HCT116 (cell line): ENCODE data around the gene NDUFB2. TPM values are rescaled to one million over a fixed set of nuclear protein-coding genes. Genes with fewer than 3 reads are reported as not detected.

ENCODE experiments used
- ATAC-seq: fragments of 200-7000 bp; cut with Tn5 transposase; 2 replicates; pipeline ENCODE4 v1.9.1; 2020; ENCODE audit warnings: mild to moderate bottlenecking, moderate library complexity
- BruUV-seq: library from RNA; stranded (reverse); fragments of 400-500 nt; replicated peaks from 2 replicates; lab custom pipeline; 2021; lab: Mats Ljungman, UMichigan
- CTCF ChIA-PET: fragments of 300-600 bp; sonication (Branson Sonifier 250); formaldehyde crosslinking; loops from one replicate; lab custom pipeline; 2021; ENCODE audit warnings: antibody characterized with exemption; lab: Charles Lee
- POLR2A ChIA-PET: fragments of 300-600, 350-600 bp; sonication (Branson Sonifier 250); formaldehyde crosslinking; loops from one replicate; lab custom pipeline; 2021; ENCODE audit warnings: antibody characterized with exemption; lab: Charles Lee
- RAD21 ChIA-PET, 2 experiments: fragments of 300-600 bp; sonication (Branson Sonifier 250); formaldehyde crosslinking; loops; one replicate each; lab custom pipeline; 2023; ENCODE audit warnings: low total read pairs in 2 of 2; ENCODE audit not compliant: uncharacterized antibody in 2 of 2, unreplicated experiment in 2 of 2, low non-redundant PET in 1 of 2; lab: Charles Lee
- DNase-seq: peaks from one replicate; pipeline ENCODE4 v3.0.0-alpha.2; 2010; ENCODE audit warnings: low read depth, low spot score
- H2AFZ ChIP-seq: fragments of 200-600 bp; shearing (Covaris generic), sonication (generic); 2 replicates; pipeline ENCODE4 v1.6.1; 2017; ENCODE audit warnings: low read depth, mixed run types, mixed read lengths, antibody characterized with exemption, low read length; ENCODE audit not compliant: poor library complexity, severe bottlenecking
- H3K27ac ChIP-seq: 2 replicates; pipeline ENCODE4 v1.5.1; 2012; ENCODE audit warnings: low read depth, low read length
- H3K27me3 ChIP-seq: fragments of 200-600 bp; sonication (generic); 2 replicates; pipeline ENCODE4 v1.6.1; 2016; ENCODE audit warnings: mixed run types, low read length, mixed read lengths; ENCODE audit not compliant: insufficient read depth
- H3K36me3 ChIP-seq, 2 experiments: fragments of 200-500 bp in 1 of 2; fragments of 200-600 bp in 1 of 2; sonication (Bioruptor generic) in 1 of 2; sonication (generic) in 1 of 2; 2 replicates each; pipeline versions ENCODE4 v1.5.1 to v1.6.1; 2014 to 2016; ENCODE audit warnings: low read length in 2 of 2, inconsistent platforms in 1 of 2, mixed read lengths in 1 of 2, mixed run types in 1 of 2; ENCODE audit not compliant: insufficient read depth in 2 of 2, control insufficient read depth in 1 of 2
- H3K4me1 ChIP-seq, 2 experiments: fragments of 200-600 bp in 1 of 2; sonication (generic) in 1 of 2; 2 replicates each; pipeline versions ENCODE4 v1.5.1 to v1.6.1; 2012 to 2017; ENCODE audit warnings: low read length in 2 of 2, inconsistent platforms in 1 of 2, mild to moderate bottlenecking in 1 of 2, mixed read lengths in 1 of 2, mixed run types in 1 of 2, moderate library complexity in 1 of 2; ENCODE audit not compliant: insufficient read depth in 2 of 2, control insufficient read depth in 1 of 2
- H3K4me2 ChIP-seq: fragments of 200-600 bp; sonication (generic); 2 replicates; pipeline ENCODE4 v1.6.1; 2017; ENCODE audit warnings: mixed run types, low read length, mixed read lengths
- H3K4me3 ChIP-seq, 2 experiments: fragments of 200-600 bp in 1 of 2; sonication (generic) in 1 of 2; replicated peaks in 1 of 2; 2 replicates each; pipeline ENCODE4 v1.5.1; 2011 to 2016; ENCODE audit warnings: low read length in 2 of 2, control low read depth in 1 of 2, low read depth in 1 of 2, mild to moderate bottlenecking in 1 of 2, mixed read lengths in 1 of 2, mixed run types in 1 of 2
- H3K79me2 ChIP-seq: fragments of 200-600 bp; sonication (generic); 2 replicates; pipeline ENCODE4 v1.6.1; 2017; ENCODE audit warnings: mild to moderate bottlenecking, mixed run types, low read length, moderate library complexity, mixed read lengths; ENCODE audit not compliant: insufficient read depth
- H3K9ac ChIP-seq: fragments of 200-600 bp; sonication (generic); 2 replicates; pipeline ENCODE4 v1.6.1; 2016; ENCODE audit warnings: low read length, mixed read lengths
- H3K9me2 ChIP-seq: fragments of 200-600 bp; sonication (generic), shearing (Covaris generic); 2 replicates; pipeline ENCODE4 v1.6.1; 2017; ENCODE audit warnings: mixed run types, mild to moderate bottlenecking, moderate library complexity; ENCODE audit not compliant: insufficient read depth
- H3K9me3 ChIP-seq, 2 experiments: fragments of 200-500 bp in 1 of 2; fragments of 200-600 bp in 1 of 2; sonication (Bioruptor generic) in 1 of 2; sonication (generic) in 1 of 2; 2 replicates each; pipeline ENCODE4 v1.6.1; 2014 to 2017; ENCODE audit warnings: low read length in 2 of 2, mixed read lengths in 2 of 2, inconsistent platforms in 1 of 2, low read depth in 1 of 2, mild to moderate bottlenecking in 1 of 2, mixed run types in 1 of 2, moderate library complexity in 1 of 2; ENCODE audit not compliant: control insufficient read depth in 1 of 2, insufficient read depth in 1 of 2
- H4K20me1 ChIP-seq: fragments of 200-600 bp; sonication (generic), shearing (Covaris generic); 2 replicates; pipeline ENCODE4 v1.6.1; 2017; ENCODE audit warnings: mixed run types, mild to moderate bottlenecking, moderate library complexity; ENCODE audit not compliant: insufficient read depth
- CBX3 ChIP-seq: IDR thresholded peaks from 2 replicates; pipeline ENCODE4 v1.6.1; 2012; ENCODE audit warnings: low read depth
- SIN3A ChIP-seq: IDR thresholded peaks from 2 replicates; pipeline ENCODE4 v1.6.1; 2012; ENCODE audit warnings: low read depth
- YY1 ChIP-seq: IDR thresholded peaks from 2 replicates; pipeline ENCODE4 v1.6.1; 2011; ENCODE audit warnings: low read length, low read depth, moderate library complexity, mild to moderate bottlenecking; ENCODE audit not compliant: insufficient replicate concordance; ENCODE audit errors: extremely low read depth
- ZBTB33 ChIP-seq: IDR thresholded peaks from 2 replicates; pipeline ENCODE4 v1.6.1; 2011; ENCODE audit warnings: mild to moderate bottlenecking, low read length, moderate library complexity; ENCODE audit not compliant: insufficient replicate concordance; ENCODE audit errors: extremely low read depth
- ZFX ChIP-seq: fragments of 450-650 bp; IDR thresholded peaks from 2 replicates; pipeline ENCODE4 v1.6.1; 2017
- intact Hi-C: fragments of 100-400 bp; cut with micrococcal nuclease; formaldehyde crosslinking; loops from 2 replicates; pipeline ENCODE4 v1.10.0; 2022
- total RNA-seq: library from RNA; stranded (reverse); gene quantifications from one replicate; pipeline ENCODE4 v1.2.1, GENCODE V29; 2021; ENCODE audit not compliant: unreplicated experiment

Gene NDUFB2
- total RNA-seq, 1 experiment from 2014 or later, result 143 TPM

- POLR2A ChIA-PET, result no interaction called here
- BruUV-seq, result no TSS peak
- CTCF ChIA-PET, result no interaction called here
- Histone ChIP-seq H3K9me2 (no peaks in the 10 kb centered on the region), H3K4me2 (no peak overlapping the region), H4K20me1 (no peaks in the 10 kb centered on the region), H3K9me3 (no peaks in the 10 kb centered on the region), H3K27me3 (no peaks in the 10 kb centered on the region), H3K9ac (no peak overlapping the region), H3K4me1 (no peaks in the 10 kb centered on the region), H2AFZ (no peak overlapping the region), H3K4me3 (no peak overlapping the region), H3K27ac (no peak overlapping the region), H3K36me3 (no peaks in the 10 kb centered on the region), H3K79me2 (no peaks in the 10 kb centered on the region)
- intact Hi-C loops, result no loop called here
- no peak for DNase-seq
- RAD21 ChIA-PET, result no interaction called here
- no peak for ATAC-seq
- no peak for TF ChIP-seq YY1
Observed at GRCh38 chr7:140714331-140715040, 18.0 kb downstream of the NDUFB2 start.

GRCh38 chr7:140719721-140720120 is 23.2 kb downstream of the NDUFB2 start:
- Histone ChIP-seq H3K27ac (no peak overlapping the region), H3K9ac (no peak overlapping the region), H3K79me2 (no peaks in the 10 kb centered on the region), H3K4me3 (no peak overlapping the region), H2AFZ (no peak overlapping the region), H4K20me1 (no peaks in the 10 kb centered on the region), H3K4me2 (no peak overlapping the region), H3K9me3 (no peaks in the 10 kb centered on the region), H3K27me3 (no peaks in the 10 kb centered on the region), H3K4me1 (no peaks in the 10 kb centered on the region), H3K9me2 (no peaks in the 10 kb centered on the region), H3K36me3 (no peaks in the 10 kb centered on the region)
- ChIA-PET CTCF (no interaction called here), POLR2A (no interaction called here), RAD21 (no interaction called here)
- TF ChIP-seq SIN3A (no peak), YY1 (no peak), ZBTB33 (no peak), CBX3 (no peak), ZFX (no peak)
- BruUV-seq, result no TSS peak
- intact Hi-C loops, result no loop called here
- DNase-seq, result no peak
- ATAC-seq, result no peak
